ENCODE measurements around the gene ADGRV1.
"Not testable (repeated sequence)": the region's sequence is repeated elsewhere in the genome, so short reads cannot be mapped to it uniquely, and the experiment has no call there.

ADGRV1 gene

GRCh38 chr5:90915393-90915792 is 356.8 kb downstream of the ADGRV1 start:
- ATAC-seq (no peak), DNase-seq (no peak)
- no peak overlapping the region for H3K4me3 Mint-ChIP-seq
- no peaks in the 10 kb centered on the region for H3K4me1 Mint-ChIP-seq
- H3K9me3 Mint-ChIP-seq = no peaks in the 10 kb centered on the region
- no peaks in the 10 kb centered on the region for H3K27me3 Mint-ChIP-seq
- H3K27ac Mint-ChIP-seq = no peak overlapping the region

- no peaks in the 10 kb centered on the region for H3K9me3 Mint-ChIP-seq
These were observed 358.6 kb downstream of the ADGRV1 start for GRCh38 chr5:90916947-90917800.

GRCh38 chr5:90917928-90918668 is 359.5 kb downstream of the ADGRV1 start:
- Mint-ChIP-seq H3K4me3 (no peak overlapping the region), H3K27me3 (no peaks in the 10 kb centered on the region), H3K4me1 (no peaks in the 10 kb centered on the region), H3K27ac (no peak overlapping the region), H3K9me3 (no peaks in the 10 kb centered on the region)
- ATAC-seq (no peak), DNase-seq (no peak)

More at GRCh38 chr5:90916947-90917800, 358.6 kb downstream of the ADGRV1 start:
- ATAC-seq = no peak
- H3K27ac Mint-ChIP-seq = no peak overlapping the region
- H3K4me1 Mint-ChIP-seq = no peaks in the 10 kb centered on the region
- DNase-seq = no peak
- H3K4me3 Mint-ChIP-seq = no peak overlapping the region
- no peaks in the 10 kb centered on the region for H3K27me3 Mint-ChIP-seq

- Mint-ChIP-seq H3K27ac (no peak overlapping the region), H3K4me1 (no peaks in the 10 kb centered on the region), H3K4me3 (no peak overlapping the region), H3K9me3 (no peaks in the 10 kb centered on the region), H3K27me3 (no peaks in the 10 kb centered on the region)
- DNase-seq (no peak), ATAC-seq (no peak)
These were observed 362.9 kb downstream of the ADGRV1 start for GRCh38 chr5:90921418-90921973.

- DNase-seq, H3K4me3 Mint-ChIP-seq, H3K4me1 Mint-ChIP-seq, ATAC-seq, H3K27me3 Mint-ChIP-seq, H3K9me3 Mint-ChIP-seq, H3K27ac Mint-ChIP-seq: not testable (repeated sequence)
These were observed 365.6 kb downstream of the ADGRV1 start for GRCh38 chr5:90924222-90924621.

DNA sequence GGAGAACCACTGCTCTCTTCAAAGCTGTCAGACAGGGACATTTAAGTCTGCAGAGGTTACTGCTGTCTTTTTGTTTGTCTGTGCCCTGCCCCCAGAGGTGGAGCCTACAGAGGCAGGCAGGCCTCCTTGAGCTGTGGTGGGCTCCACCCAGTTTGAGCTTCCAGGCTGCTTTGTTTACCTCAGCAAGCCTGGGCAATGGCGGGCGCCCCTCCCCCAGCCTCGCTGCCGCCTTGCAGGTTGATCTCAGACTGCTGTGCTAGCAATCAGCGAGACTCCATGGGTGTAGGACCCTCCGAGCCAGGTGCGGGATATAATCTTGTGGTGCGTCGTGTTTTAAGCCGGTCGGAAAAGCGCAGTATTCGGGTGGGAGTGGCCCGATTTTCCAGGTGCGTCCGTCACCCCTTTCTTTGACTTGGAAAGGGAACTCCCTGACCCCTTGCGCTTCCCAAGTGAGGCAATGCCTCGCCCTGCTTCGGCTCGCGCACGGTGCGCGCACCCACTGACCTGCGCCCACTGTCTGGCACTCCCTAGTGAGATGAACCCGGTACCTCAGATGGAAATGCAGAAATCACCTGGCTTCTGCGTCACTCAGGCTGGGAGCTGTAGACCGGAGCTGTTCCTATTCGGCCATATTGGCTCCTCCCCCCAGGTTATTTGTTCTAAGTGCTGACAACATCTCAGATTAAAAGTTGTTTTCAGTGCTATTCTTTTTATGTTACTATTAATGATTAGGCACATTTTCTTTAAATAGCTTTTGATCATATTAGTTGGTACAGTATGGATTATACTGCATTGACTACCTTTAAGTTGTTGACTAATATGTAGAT is 370.6 kb downstream of the ADGRV1 start:
- H3K9me3 Mint-ChIP-seq, H3K4me1 Mint-ChIP-seq, H3K4me3 Mint-ChIP-seq, H3K27ac Mint-ChIP-seq, DNase-seq, ATAC-seq: not testable (repeated sequence)
- peaks cover 17% of the 10 kb centered on the region for H3K27me3 Mint-ChIP-seq

DNA sequence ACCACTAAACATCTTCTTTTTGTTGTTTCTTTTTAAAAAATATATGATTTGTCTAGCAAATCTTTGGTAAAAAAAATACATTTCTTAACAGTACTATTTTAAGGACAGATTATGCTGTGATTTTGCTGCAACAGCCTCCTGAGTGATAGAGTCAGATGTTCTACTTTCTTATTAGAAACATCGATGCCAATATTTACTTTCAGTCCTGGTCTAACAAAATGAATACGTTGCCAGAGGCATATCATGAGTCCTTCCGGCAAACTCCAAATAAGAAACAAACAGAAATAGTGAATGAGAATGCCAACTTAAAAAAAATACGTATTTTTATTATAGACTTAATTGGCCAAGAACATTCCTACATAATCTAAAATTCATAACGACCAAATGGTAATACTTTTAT is 371.5 kb downstream of the ADGRV1 start:
- Mint-ChIP-seq H3K27ac (no peak overlapping the region), H3K9me3 (peaks cover 0 to 7% of the 10 kb centered on the region in 2 donors), H3K4me1 (peaks cover 5% of the 10 kb centered on the region), H3K4me3 (no peak overlapping the region), H3K27me3 (peaks cover 17% of the 10 kb centered on the region)
- ATAC-seq = no peak
- no peak for DNase-seq

GRCh38 chr5:90930756-90931431 is 372.3 kb downstream of the ADGRV1 start:
- peaks cover 0 to 7% of the 10 kb centered on the region in 2 donors for H3K9me3 Mint-ChIP-seq
- ATAC-seq (no peak), DNase-seq (no peak)
- peaks cover 17% of the 10 kb centered on the region for H3K27me3 Mint-ChIP-seq
- H3K4me3 Mint-ChIP-seq = no peak overlapping the region
- no peak overlapping the region for H3K27ac Mint-ChIP-seq
- H3K4me1 Mint-ChIP-seq = peaks cover 5% of the 10 kb centered on the region

DNA sequence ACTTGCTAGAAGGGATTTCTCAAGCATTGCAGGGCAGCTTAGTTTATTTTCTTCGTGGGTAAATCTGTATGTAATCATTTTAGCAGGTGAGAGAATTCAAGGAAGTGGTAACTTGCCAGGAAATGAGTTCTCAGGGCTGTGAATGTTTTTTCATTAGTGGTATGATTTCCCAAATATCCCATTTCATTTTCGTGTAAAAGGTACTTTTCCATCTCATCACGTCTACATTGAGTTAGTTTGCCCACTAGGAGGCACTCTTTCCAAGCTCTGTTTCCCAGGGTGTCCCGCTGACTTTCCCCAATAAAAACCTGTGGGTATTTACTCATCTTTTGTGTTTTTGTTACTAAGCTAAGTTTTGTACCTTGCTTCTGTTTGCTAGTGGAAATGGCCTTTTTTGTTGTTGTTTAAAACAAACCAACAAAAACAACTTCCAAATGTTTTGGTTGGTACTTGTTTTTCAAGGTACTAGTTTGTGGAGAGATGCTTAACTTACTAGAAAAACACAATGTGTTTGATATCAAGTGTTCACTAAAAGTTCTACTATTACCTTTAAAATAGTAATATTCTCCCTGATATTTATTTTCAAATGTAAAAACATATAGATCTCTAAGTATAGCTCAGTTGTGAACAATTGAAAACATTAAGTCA is 373.6 kb downstream of the ADGRV1 start:
- Mint-ChIP-seq H3K4me3 (no peak overlapping the region), H3K27ac (no peak overlapping the region), H3K9me3 (peaks cover 0 to 5% of the 10 kb centered on the region in 2 donors), H3K4me1 (peaks cover 5% of the 10 kb centered on the region), H3K27me3 (peaks cover 15% of the 10 kb centered on the region)
- no peak for ATAC-seq
- peak; percentile 8 to 21 for DNase-seq

- Mint-ChIP-seq H3K9me3 (no peaks in the 10 kb centered on the region), H3K4me1 (peaks cover 5% of the 10 kb centered on the region), H3K27ac (no peak overlapping the region), H3K4me3 (no peak overlapping the region), H3K27me3 (peaks cover 9% of the 10 kb centered on the region)
- DNase-seq = no peak
- no peak for ATAC-seq
These were observed 374.7 kb downstream of the ADGRV1 start for GRCh38 chr5:90933298-90933697.

- no peak overlapping the region for H3K4me3 Mint-ChIP-seq
These were observed 375.6 kb downstream of the ADGRV1 start for GRCh38 chr5:90934091-90934719.

DNA sequence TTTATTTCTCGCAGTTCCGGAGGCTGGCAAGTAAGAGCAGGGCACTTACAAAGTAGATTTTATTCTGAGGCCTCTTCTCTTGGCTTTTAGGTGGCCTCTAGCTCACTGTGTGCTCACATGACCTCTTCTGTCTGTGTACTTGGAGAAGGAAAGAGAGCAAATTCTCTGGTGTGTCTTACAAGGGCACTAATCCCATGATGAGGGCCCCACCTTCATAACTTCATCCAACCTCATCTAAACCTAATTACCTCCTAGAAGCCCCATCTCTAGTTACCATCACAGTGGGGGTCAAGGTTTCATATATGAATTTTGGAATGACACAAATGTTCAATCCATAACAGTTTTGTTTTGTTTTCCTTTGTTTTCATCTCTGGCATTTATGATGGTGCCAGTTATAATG is 376.1 kb downstream of the ADGRV1 start:
- H3K4me1 Mint-ChIP-seq = peaks cover 5% of the 10 kb centered on the region
- H3K4me3 Mint-ChIP-seq = no peak overlapping the region
- DNase-seq (no peak), ATAC-seq (no peak)
- H3K27ac Mint-ChIP-seq = no peak overlapping the region
- no peaks in the 10 kb centered on the region for H3K9me3 Mint-ChIP-seq
- H3K27me3 Mint-ChIP-seq = peaks cover 9% of the 10 kb centered on the region

More at GRCh38 chr5:90934091-90934719, 375.6 kb downstream of the ADGRV1 start:
- Mint-ChIP-seq H3K27me3 (peaks cover 9% of the 10 kb centered on the region), H3K4me1 (peaks cover 5% of the 10 kb centered on the region), H3K9me3 (no peaks in the 10 kb centered on the region), H3K27ac (no peak overlapping the region)
- DNase-seq (no peak), ATAC-seq (no peak)

DNA sequence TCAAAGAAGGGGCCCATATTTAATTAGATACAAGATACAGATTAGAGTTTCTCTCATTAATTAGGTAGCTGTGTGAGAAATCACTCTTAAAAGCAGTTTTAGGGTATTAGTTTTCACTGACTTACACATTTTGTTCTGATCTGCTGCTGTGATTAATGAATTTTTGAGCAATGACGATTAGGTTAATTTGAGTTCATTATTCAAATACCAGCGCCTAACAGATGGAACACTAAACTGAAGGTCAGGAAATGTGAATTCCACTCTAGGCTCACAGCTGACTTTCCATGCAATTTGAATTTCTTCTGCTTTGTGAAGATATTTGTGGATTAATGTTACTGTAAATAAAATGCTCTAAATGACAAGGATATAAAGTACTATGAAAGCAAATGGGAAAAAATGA is 380.6 kb downstream of the ADGRV1 start:
- DNase-seq (no peak), ATAC-seq (no peak)
- Mint-ChIP-seq H3K4me1 (peaks cover 15% of the 10 kb centered on the region), H3K27me3 (no peaks in the 10 kb centered on the region), H3K4me3 (no peak overlapping the region), H3K9me3 (no peaks in the 10 kb centered on the region), H3K27ac (no peak overlapping the region)
